HS-5 (cell line): Measurements from ENCODE around the gene GPT2.

Source experiments
- DNase-seq: peaks from one replicate; pipeline ENCODE4 v3.0.0-alpha.2; 2012; ENCODE audit warnings: low read depth

GPT2 gene

DNA sequence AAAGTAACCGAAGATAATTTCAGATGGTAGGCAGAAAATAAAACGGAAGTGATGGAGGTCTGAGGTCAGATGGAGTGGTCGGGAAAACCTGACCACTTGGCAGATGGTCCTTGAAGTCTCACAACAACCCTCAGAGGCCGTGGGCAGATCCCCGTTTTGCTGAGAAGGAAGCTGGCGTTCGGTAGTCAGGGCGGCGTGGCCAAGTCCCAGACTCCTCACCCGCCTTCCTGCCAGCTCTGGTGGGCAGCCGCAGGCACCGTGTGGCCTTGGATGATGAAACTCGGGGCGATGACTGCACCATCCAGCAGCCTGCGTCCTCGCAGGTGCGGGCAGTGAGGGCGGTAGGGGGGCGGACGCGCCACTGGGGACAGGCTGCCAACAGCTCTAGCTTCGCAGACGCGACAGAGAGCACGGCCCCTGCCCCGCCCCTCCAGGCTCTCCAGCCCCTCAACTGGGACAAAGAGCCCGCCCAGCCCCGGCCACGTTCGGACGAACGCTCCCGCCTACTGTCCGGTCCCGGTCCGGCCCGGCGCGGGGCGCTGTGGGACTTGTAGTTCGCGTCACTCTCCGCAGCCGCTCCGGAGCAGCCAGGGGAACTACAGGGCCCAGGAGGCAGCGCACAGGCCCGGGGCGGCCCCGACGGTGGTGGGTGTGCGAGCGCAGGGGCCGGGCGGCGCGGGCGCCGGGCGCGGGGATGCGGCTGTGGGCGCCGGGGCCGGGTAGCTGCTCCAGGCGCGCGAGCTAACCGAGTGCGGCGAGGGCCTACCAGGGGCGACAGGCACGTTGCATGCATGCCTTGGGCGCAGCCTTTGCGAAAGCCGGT lies at the start of gene GPT2:
Gene GPT2, plus strand, starts transcription at position 673 of the 823 bp plus-strand sequence. CDS start 354 bp downstream, outside the sequence.
- DNase-seq: peak; percentile 54

GRCh38 chr16:46836534-46837530 lies 47.3 kb upstream of the GPT2 start:
- DNase-seq: no peak

DNA sequence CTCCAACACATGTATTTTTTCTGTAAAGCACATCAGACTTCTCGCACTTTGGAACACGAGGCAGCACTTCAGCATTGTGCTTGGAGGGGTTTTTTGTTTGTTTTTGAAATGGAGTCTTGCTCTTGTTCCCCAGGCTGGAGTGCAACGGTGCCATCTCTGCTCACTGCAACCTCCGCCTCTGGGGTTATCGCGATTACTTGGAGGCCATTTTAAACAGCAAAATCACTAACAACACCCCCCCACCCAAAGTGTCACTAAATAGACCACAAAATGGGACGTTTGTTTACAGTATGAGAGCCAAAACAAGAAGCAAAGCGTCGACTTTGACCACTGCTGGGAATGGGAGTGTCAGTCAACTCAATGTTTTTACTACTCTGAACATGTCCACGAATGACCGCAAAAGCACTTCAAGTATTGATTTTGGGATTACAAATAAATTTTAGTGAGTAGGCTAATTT lies 44.1 kb upstream of the GPT2 start:
- no peak for DNase-seq

GRCh38 chr16:46842192-46842895 lies 41.8 kb upstream of the GPT2 start:
- no peak for DNase-seq

GRCh38 chr16:46843898-46844642 lies 40.1 kb upstream of the GPT2 start:
- DNase-seq: no peak

DNA sequence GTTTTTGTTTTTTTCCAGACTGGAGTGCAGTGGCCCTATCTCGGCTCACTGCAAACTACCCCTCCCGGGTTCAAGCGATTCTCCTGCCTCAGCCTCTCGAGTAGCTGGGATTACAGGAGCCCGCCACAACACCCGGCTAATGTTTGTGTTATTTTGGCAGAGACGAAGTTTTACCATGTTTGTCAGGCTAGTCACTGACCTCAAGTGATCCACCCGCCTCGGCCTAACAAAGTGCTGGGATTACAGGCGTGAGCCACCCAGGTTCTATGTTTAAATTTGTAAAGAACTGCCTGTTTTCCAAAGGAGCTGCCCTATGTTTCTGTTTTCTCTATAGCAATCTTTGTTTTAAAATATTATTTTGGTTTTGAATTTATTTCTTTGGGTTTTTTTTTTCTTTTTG lies 39.4 kb upstream of the GPT2 start:
- no peak for DNase-seq

DNA sequence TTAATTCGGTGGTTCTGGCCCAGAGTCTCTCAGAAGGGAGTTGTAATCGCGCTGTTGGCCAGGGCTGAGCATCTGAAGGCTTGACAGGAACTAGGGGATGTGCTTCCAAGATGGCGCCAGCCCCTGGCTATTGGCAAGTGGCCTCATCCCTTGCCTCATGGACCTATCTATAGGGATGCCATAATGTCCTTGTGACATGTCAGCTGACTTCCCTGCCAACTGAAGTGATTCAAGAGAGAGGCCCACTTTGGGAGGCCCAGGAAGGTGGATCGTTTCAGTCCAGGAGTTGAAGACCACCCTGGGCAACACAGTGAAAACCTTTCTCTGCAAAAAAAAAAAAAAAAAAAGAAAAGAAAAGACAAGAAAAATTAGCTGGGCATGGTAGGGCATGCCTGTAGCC lies 38.2 kb upstream of the GPT2 start:
- DNase-seq: no peak

DNA sequence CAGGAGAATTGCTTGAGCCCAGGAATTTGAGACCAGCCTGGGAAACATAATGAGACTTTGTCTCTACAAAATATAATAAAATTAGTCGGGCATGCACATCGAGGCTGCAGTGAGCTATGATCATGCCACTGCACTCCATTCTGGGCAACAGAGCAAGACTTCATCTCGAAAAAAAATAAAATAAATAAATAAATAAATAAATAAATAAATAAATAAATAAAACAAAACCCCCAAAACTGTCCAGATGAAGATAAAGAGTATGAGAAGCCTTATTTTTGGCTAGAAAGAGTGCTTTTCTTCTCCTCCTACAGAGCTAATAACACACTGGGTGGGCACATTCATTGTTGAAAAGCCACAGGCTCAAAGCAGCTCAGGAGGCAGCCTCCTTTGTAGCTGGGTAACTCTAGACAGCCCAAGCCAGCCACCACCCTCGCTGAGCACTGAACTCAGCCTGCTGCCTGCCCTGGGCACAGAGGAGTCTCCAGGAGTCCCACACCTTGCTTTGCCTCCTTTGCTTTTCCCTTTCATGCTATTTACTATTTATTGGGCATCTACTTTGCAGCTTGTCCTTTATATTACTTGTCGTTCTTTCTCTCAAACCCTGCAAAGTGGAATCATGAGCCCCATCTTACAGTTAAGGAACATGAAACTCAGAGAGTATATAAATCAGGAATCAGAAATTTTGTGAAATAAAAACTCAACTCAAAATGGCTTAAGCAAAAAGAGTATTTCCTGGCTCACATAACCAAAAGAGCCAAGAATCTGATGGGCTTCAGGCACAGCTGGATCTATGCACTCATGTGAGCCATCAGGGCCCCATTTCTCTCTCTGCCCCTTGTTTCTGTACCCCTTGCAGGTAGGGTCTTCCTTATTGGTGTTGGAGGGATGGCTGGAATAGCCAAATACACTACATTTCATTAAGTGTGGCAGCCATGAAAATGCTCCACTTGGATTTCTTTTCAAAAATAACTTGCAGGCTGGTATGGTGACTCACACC lies 35.1 kb upstream of the GPT2 start:
- no peak for DNase-seq

- DNase-seq: no peak
Measured at GRCh38 chr16:46850619-46851555, 33.3 kb upstream of the GPT2 start.

DNA sequence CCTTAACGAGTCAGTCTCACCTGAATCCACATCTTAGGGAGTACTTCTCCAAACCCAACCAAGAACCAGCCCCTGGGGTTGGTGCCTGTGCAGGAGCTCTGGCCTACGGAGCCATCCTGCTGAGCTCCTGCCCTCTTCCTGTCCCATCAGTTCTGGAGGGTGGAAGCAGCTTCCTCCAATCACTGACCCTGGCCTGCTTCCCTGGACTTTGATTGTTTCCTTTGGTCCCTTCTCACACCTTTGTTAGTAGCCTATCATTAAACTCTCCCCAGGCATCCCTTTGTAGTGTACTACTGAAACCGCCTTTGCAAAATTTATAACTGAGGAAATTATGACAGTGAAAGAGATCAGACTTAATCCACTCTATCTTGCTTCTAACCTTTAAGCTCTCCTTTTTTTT lies 32.0 kb upstream of the GPT2 start:
- no peak for DNase-seq

- no peak for DNase-seq
Measured at GRCh38 chr16:46853713-46854443, 30.3 kb upstream of the GPT2 start.

DNA sequence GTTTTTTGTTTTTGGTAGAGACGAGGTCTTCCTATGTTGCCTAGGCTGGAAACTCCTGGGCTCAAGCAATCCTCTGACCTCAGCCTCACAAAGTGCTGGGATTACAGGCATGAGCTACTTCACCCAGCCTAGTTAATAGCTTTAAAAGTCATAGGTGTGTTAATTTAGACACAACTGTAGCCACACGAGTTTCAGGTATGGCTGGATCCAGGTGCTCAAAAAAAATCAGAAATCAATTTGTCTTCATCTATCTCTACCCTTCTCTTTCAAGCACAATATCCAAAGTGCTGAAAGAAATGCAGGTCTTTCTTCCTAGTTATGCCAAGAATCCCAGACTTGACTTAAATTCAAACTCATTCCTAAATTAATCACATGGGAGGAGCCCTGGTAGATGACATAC lies 29.3 kb upstream of the GPT2 start:
- no peak for DNase-seq

GRCh38 chr16:46855389-46855788 lies 28.8 kb upstream of the GPT2 start:
- no peak for DNase-seq

DNA sequence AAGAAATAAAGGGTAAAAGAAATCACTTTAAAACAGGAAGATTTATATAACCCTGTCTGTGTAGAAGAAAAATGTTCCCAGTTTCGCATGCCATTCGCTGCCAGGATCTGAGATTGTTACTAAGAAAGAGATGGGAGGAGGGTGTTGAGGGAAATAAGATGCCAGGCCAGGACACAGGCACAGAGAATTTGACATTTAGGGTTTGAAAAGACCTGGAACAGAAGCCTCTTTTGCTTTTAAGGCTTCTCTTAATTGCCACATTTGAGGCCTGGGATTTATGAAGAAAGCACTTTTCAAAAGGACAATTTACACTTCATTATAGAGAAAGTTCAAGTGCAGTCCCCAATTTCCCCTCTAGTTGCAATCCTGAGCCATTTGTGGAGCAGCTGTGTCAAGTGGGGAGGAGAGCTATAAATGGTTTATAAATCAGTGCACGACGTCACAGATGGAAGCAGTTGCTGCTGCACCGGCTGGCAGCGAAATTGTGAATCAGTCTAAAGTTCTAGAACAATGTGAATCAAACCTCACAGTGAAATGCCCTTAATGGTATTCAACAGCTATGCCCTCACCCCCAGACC lies 26.7 kb upstream of the GPT2 start:
- no peak for DNase-seq

GRCh38 chr16:46858151-46858550 lies 26.0 kb upstream of the GPT2 start:
- DNase-seq: no peak

DNA sequence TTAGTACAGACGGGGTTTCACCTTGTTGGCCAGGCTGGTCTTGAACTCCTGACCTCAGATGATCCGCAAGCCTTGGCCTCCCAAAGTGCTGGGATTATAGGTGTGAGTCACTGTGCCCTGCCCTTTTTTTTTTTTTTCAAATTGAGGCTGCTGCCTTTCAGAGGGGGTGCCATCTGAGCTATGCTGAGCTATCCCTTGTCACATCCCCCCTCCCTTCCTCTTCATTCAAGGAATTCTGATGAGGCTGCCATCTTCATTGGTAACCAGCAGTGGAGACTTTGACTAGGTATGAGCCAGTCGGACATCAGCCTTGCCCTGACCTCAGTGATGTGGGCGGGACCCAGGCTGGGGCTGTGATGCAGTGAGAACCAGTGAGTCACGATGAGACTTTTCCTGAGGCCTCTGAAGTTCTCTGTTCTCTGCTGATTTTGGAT lies 24.4 kb upstream of the GPT2 start:
- peak; percentile 71 for DNase-seq

DNA sequence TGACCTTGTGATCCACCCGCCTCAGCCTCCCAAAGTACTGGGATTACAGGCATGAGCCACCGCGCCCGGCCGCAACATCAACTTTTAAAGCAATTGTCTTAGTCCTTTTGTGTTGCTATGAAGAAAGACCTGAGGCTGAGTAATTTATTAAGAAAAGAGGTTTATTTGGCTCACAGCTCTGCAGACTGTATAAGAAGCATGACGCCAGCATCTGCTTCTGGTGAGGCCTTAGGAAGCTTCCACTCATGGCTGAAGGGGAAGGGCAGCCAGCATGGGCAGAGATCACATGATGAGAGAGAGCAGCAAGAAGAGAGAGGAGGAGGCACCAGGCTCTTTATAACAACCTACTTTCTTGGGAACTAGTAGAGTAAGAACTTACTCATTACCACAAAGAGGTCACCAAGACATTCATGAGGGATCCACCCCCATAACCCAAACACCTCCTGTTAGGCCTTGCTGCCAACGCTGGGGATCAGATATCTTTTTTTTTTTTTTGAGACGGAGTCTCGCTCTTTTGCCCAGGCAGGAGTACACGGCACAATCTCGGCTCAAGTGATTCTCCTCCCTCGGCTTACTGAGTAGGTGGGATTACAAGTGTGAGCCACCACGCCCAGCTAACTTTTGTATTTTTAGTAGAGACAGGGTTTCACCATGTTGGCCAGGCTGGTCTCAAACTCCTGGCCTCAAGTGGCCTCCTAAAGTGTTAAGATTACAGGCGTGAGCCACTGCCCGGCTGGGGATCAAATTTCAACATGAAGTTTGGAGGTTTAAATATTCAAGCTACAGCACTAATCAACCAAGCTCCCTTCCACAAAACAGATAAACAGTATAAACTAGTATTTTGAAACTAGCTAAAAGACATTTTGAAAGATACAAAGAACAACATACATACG lies 21.4 kb upstream of the GPT2 start:
- DNase-seq: no peak
